Body of pancreas (tissue), 4 donors: Measurements from ENCODE around the gene ST6GALNAC3.

ENCODE experiments used
- CTCF ChIP-seq, 7 experiments: fragments of 450-650 bp in 4 of 7; fragments of 200-600 bp in 3 of 7; sonication (generic) in 3 of 7; IDR thresholded peaks; one replicate each; pipeline ENCODE4 v1.5.1; 2016 to 2019; ENCODE audit warnings: antibody characterized with exemption in 7 of 7
- POLR2A ChIP-seq, 3 donors: fragments of 450-650 bp; IDR thresholded peaks; one replicate each; pipeline ENCODE4 v1.6.1; 2016; ENCODE audit warnings: antibody characterized with exemption in 3 of 3, mild to moderate bottlenecking in 2 of 3

GRCh38 chr1:76571248-76571647, 496.7 kb downstream of the ST6GALNAC3 start:
- TF ChIP-seq POLR2A (IDR thresholded peaks at IDR 0.05) (no peak), CTCF (IDR thresholded peaks at IDR 0.05) (no peak)
